HG02642 (cell line): ENCODE measurements around the gene CBFB.

Experiments
- ATAC-seq: cut with Tn5 transposase; IDR thresholded peaks from one replicate; pipeline ENCODE4 v1.9.1; 2021; ENCODE audit warnings: mild to moderate bottlenecking; ENCODE audit not compliant: unreplicated experiment, poor library complexity

The CBFB gene

GRCh38 chr16:67016143-67016542 lies 12.8 kb upstream of the CBFB start:
- no peak for ATAC-seq

- no peak for ATAC-seq
Observed at GRCh38 chr16:67016681-67017420, 12.1 kb upstream of the CBFB start.

- no peak for ATAC-seq
Observed at GRCh38 chr16:67017421-67017750, 11.6 kb upstream of the CBFB start.

- ATAC-seq, result peak; percentile 77
Observed at GRCh38 chr16:67017810-67018488, 11.0 kb upstream of the CBFB start.

- no peak for ATAC-seq
Observed at GRCh38 chr16:67019171-67019570, 9.8 kb upstream of the CBFB start.

- no peak for ATAC-seq
Observed at GRCh38 chr16:67021321-67021720, 7.6 kb upstream of the CBFB start.

GRCh38 chr16:67022531-67023214 lies 6.3 kb upstream of the CBFB start:
- no peak for ATAC-seq

- no peak for ATAC-seq
Observed at GRCh38 chr16:67023689-67024088, 5.3 kb upstream of the CBFB start.

- no peak for ATAC-seq
Observed at GRCh38 chr16:67024384-67025209, 4.4 kb upstream of the CBFB start.

- no peak for ATAC-seq
Observed at GRCh38 chr16:67025210-67025550, 3.8 kb upstream of the CBFB start.

- no peak for ATAC-seq
Observed at GRCh38 chr16:67026570-67026969, 2.4 kb upstream of the CBFB start.

GRCh38 chr16:67027046-67027445 lies 1.9 kb upstream of the CBFB start:
- ATAC-seq, result no peak

- ATAC-seq, result no peak
Observed at GRCh38 chr16:67028167-67028695, 718 bp upstream of the CBFB start.

- ATAC-seq, result peak; percentile 49
Observed at GRCh38 chr16:67029254-67030096, 526 bp downstream of the CBFB start.

- no peak for ATAC-seq
Observed at GRCh38 chr16:67030221-67030962, 1.4 kb downstream of the CBFB start.

- ATAC-seq, result no peak
Observed at GRCh38 chr16:67034487-67034886, 5.5 kb downstream of the CBFB start.

GRCh38 chr16:67035364-67035763 lies 6.4 kb downstream of the CBFB start:
- ATAC-seq, result no peak

GRCh38 chr16:67036323-67036741 lies 7.4 kb downstream of the CBFB start:
- ATAC-seq, result no peak
